ENCODE measurements around the gene HSPA12A. TPM values are rescaled to one million over a fixed set of nuclear protein-coding genes. Genes with fewer than 3 reads are reported as not detected.

The HSPA12A gene
- total RNA-seq, result 1 to 10 TPM; 7.4 to 9.8 TPM
- polyA plus RNA-seq, result 1 to 10 TPM; 2.0 to 2.5 TPM
- long read RNA-seq, donor 1, full-length matches to known transcripts, result 1 of 1 reads
- long read RNA-seq, donor 1, partial matches to known transcripts, result 0 of 1 reads
- long read RNA-seq, donor 1, other reads (novel, unspliced or antisense), result 0 of 1 reads
- long read RNA-seq, donor 2, result 0 reads
- long read RNA-seq, donor 3, full-length matches to known transcripts, result 1 of 1 reads
- long read RNA-seq, donor 3, partial matches to known transcripts, result 0 of 1 reads
- long read RNA-seq, donor 3, other reads (novel, unspliced or antisense), result 0 of 1 reads
- long read RNA-seq, donor 4, result 0 reads
- long read RNA-seq, donor 5, result 0 reads

DNA sequence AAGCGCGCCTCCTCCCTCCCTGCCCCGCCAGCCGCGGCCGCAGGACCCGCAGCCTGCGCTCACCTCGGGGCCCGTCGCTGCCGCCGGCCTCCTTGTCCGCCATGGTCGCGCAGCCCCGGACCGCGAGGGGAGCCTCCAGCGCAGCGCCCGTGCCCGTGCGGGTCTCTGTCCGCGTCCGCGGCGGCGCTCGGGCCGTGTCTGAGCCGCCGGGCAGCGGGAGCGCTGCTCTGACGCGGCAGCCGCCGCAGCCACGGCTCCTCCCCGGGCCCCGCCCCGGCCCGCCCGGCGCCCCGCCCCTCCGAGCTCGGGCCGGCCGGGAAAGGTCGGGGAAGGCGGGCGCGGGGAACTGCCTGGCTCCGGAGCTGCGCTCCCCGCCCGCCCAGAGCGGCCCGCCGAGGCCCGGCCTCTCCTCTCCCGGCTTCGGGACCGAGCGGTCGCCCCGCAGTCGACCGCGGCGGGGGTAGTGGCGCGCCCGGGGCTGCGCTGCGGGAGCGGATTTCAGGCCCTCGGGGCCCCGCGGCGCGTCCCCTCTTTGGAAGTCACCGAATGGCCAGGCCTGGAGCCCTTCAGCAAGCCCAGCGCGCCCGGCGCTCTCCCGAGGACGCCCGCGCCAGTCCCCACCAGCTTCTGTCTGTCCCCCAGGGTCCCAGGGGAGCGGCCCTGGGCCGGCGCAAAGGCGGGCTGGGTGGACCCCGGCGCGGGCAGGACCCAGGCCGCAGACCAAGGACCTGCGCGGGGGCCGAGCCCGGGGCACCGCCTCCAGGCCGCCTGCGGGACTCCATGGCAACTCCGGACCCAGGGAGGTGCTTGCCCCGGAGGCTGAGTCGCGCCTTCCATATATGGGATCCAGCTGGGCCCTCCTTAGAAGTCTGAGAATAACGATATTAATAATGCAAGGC, at the start of gene HSPA12A:
Gene HSPA12A (minus strand): TSS at position 200 of the 899 bp plus-strand sequence. CDS start 97 bp downstream, at position 103.
- peak; percentile 92 for ATAC-seq (ENCODE audit: insufficient read depth, low FRiP score)
- peak; percentile 83 to 85 (median 84) for DNase-seq
- H3K4me3 ChIP-seq, result peak within 1 kb of the TSS; percentile 67
- 1% methylated on average over 66 to 114 of the region's 114 CpGs for WGBS, 2 donors
- peak within 1 kb of the TSS; percentile 83 to 98 for H3K27ac ChIP-seq (ENCODE audit: low read depth in 1 of 2, low read length in 1 of 2)
- H3K4me1 ChIP-seq (ENCODE audit: control insufficient read depth in 5 of 5, insufficient read depth in 5 of 5, low read length in 5 of 5), result peaks cover 0 to 18% (median 2%) of the 10 kb centered on the region in 5 donors
- H3K27me3 ChIP-seq (ENCODE audit: control insufficient read depth in 3 of 3, insufficient read depth in 3 of 3, low read length in 2 of 3), result peaks cover 0 to 22% (median 14%) of the 10 kb centered on the region in 3 donors
- H3K36me3 ChIP-seq (ENCODE audit: control insufficient read depth in 4 of 4, insufficient read depth in 4 of 4, low read length in 4 of 4), result no peaks in the 10 kb centered on the region
- peak within 1 kb of the TSS in 1 of 2 donors; percentile 68 for H3K9ac ChIP-seq (ENCODE audit: insufficient read depth in 1 of 2, low read length in 2 of 2)
- TF ChIP-seq CTCF (IDR thresholded peaks at IDR 0.05; ENCODE audit: control extremely low read depth, extremely low read depth), result no peak
- H3K9me3 ChIP-seq (ENCODE audit: control insufficient read depth in 4 of 4, insufficient read depth in 3 of 4, low read length in 3 of 4), result peaks cover 0 to 1% (median 0%) of the 10 kb centered on the region in 4 donors

DNA sequence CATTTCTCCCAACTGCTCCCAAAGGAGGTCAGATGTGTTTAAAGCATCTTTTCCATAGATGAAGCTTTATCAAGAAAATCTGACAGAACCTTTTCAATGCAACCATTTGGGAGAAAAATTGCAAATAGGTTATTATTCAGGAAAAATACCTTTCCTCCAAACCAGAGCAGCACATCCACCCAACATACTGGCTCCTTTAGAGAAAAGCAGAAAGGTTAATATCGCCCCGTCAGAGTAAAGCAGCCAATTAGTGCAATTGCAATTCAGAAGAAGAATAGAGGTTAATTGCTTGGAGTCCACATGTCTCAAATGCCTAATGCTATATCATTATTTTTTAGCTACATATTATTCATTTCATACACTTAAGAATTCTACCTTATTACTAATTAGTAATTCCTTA, 48.9 kb upstream of the HSPA12A start:
- H3K27me3 ChIP-seq (ENCODE audit: control insufficient read depth in 3 of 3, insufficient read depth in 3 of 3, low read length in 2 of 3), result peaks cover 0 to 2% (median 0%) of the 10 kb centered on the region in 3 donors
- no peak for TF ChIP-seq CTCF (IDR thresholded peaks at IDR 0.05; ENCODE audit: control extremely low read depth, extremely low read depth)
- H3K4me1 ChIP-seq (ENCODE audit: control insufficient read depth in 5 of 5, insufficient read depth in 5 of 5, low read length in 5 of 5), result peaks cover 0 to 4% (median 0%) of the 10 kb centered on the region in 5 donors
- 98 to 99% methylated on average over 2 of the region's 2 CpGs for WGBS, 2 donors
- no peaks in the 10 kb centered on the region for H3K9me3 ChIP-seq (ENCODE audit: control insufficient read depth in 4 of 4, insufficient read depth in 3 of 4, low read length in 3 of 4)
- no peak overlapping the region for H3K4me3 ChIP-seq
- no peak overlapping the region for H3K9ac ChIP-seq (ENCODE audit: insufficient read depth in 1 of 2, low read length in 2 of 2)
- no peaks in the 10 kb centered on the region for H3K36me3 ChIP-seq (ENCODE audit: control insufficient read depth in 4 of 4, insufficient read depth in 4 of 4, low read length in 4 of 4)
- DNase-seq (no peak), ATAC-seq (ENCODE audit: insufficient read depth, low FRiP score) (no peak)
- no peak overlapping the region for H3K27ac ChIP-seq (ENCODE audit: low read depth in 1 of 2, low read length in 1 of 2)

DNA sequence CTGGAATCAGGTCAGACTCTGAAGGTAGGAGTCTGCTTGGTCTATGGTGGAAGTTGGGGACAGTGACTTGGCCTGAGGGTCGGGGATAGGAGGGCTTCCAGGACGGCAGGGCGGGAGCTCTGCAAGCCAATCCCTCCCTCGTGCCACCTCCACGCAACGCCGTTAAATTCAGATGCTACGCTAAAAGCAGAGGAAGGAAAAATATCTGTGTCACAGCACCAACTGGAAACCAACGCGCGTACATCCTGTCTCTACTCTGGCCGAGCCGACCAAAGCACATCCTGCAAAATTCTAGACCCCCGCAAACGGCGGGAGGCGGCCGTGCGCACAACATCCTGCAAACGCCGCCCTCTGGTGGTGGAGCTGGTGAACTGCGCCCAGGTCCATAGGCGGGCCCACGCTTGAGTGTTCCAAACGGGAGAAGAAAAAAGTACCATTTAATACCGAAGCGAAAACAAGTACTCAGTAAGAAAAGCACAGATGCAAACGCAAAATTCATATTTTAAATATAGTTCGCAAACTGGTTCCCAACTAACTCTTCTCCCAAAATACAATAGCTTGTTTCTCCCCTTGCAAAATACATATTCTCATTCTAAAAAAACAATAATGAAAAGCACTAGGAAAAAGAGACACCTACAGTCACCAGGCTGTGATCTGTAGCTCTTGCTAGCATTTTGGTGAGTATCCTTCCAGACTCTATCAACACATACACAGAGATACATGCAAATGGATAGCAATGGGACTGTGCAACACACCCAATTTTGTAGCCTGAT, 45.7 kb upstream of the HSPA12A start:
- Histone ChIP-seq H3K4me1 (ENCODE audit: control insufficient read depth in 5 of 5, insufficient read depth in 5 of 5, low read length in 5 of 5) (peaks cover 0 to 4% (median 0%) of the 10 kb centered on the region in 5 donors), H3K36me3 (ENCODE audit: control insufficient read depth in 4 of 4, insufficient read depth in 4 of 4, low read length in 4 of 4) (no peaks in the 10 kb centered on the region), H3K9ac (ENCODE audit: insufficient read depth in 1 of 2, low read length in 2 of 2) (no peak overlapping the region), H3K4me3 (no peak overlapping the region), H3K9me3 (ENCODE audit: control insufficient read depth in 4 of 4, insufficient read depth in 3 of 4, low read length in 3 of 4) (no peaks in the 10 kb centered on the region), H3K27me3 (ENCODE audit: control insufficient read depth in 3 of 3, insufficient read depth in 3 of 3, low read length in 2 of 3) (peaks cover 0 to 2% (median 0%) of the 10 kb centered on the region in 3 donors), H3K27ac (ENCODE audit: low read depth in 1 of 2, low read length in 1 of 2) (peak overlapping the region in 1 of 2 donors; percentile 17)
- DNase-seq (peak; percentile 89 to 90 (median 89)), ATAC-seq (ENCODE audit: insufficient read depth, low FRiP score) (peak; percentile 68)
- TF ChIP-seq CTCF (IDR thresholded peaks at IDR 0.05; ENCODE audit: control extremely low read depth, extremely low read depth), result peak; percentile 88
- 1 to 3% methylated on average over 29 of the region's 29 CpGs for WGBS, 2 donors
